GM19463 (cell line): Measurements from ENCODE around the gene SLC30A3.
"Not testable (repeated sequence)": the region's sequence is repeated elsewhere in the genome, so short reads cannot be mapped to it uniquely, and the experiment has no call there.

Experiments
- ATAC-seq: cut with Tn5 transposase; IDR thresholded peaks from one replicate; pipeline ENCODE4 v1.9.1; 2021; ENCODE audit warnings: mild to moderate bottlenecking, moderate library complexity; ENCODE audit not compliant: unreplicated experiment

SLC30A3 gene, protein sequence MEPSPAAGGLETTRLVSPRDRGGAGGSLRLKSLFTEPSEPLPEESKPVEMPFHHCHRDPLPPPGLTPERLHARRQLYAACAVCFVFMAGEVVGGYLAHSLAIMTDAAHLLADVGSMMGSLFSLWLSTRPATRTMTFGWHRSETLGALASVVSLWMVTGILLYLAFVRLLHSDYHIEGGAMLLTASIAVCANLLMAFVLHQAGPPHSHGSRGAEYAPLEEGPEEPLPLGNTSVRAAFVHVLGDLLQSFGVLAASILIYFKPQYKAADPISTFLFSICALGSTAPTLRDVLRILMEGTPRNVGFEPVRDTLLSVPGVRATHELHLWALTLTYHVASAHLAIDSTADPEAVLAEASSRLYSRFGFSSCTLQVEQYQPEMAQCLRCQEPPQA

DNA sequence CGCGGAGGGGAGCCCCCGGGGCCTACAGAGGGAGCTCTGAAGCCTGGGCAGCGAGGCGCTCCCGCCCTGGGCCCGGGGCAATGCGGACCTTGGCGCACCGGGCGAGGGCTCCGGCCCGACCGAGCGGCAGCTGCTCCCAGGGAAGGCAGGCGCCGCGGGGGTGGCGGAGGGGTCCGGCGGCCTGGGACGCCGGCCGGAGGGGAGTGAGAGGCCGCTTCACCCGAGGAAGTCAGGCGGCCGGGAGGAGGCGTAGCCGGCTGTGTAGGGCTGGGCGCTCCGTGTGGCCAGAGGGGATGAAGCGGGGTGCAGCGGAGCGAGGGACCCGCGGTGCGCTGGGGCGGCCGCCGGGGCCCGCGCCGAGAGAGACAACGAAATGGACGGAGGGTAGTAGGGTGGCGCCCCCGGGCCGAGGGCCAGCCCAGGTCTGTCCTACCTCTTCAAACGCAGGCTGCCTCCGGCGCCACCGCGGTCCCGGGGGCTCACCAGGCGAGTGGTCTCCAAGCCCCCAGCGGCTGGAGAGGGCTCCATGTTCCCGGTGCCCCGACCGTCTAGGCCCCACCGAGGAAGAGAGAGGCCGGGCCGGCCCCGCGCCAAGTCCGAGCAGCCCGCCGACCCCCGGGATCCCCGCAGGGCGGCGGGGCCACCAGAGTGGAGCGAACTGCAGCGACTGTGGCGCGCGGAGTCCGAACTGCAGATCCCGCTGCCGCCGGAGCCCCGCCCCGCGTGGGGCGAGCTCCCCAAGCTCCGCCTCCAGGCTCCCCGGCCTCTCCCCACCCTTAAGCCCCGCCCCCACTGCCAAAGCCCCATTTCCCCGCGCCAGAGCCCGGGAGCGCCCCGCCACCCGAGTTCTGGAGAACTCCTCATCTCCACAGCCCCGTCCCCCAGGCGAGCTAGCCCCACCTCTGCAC lies at the start of gene SLC30A3:
Gene SLC30A3 (minus strand): TSS at position 669 of the 908 bp plus-strand sequence. CDS start 141 bp downstream, at position 528.
- ATAC-seq: peak; percentile 50

DNA sequence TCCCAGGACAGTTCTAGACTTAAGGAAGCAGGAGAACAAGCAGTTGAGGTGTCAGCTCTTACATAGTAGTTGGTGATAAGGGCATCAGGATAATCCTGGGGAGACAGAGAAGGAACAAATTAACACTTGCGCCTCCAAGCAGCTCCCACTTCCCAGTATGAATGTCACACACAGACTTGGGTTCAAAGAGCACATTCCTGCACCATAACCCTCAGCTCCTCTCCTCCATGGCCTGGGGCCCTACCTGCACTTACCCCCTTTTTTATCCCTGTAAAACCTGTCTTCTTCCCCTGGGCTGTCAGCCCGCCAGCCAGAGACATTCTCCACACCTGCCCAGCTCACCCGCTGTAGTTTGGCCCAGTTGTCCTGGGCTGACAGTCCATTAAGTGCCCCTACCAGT lies 49.3 kb upstream of the SLC30A3 start:
- ATAC-seq: no peak

DNA sequence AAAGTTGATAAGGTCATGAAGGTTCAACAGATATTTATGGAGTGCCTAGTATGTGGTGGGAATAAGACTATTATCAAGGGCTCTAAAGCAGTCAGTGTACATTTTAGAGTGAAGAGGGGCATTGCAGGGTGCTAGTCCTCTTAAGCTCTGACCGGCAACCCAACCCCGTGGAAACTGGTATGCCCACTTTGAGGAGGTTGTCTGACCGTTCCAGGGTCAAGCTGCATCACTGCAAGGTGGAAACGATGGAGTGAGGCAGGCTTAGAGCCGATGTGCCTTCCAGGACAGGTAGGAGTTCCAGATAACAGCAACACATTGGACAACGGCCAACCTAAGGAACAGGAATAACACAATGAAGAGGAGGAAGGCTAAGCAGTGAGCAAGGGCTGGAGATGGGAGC lies 46.8 kb upstream of the SLC30A3 start:
- no peak for ATAC-seq

DNA sequence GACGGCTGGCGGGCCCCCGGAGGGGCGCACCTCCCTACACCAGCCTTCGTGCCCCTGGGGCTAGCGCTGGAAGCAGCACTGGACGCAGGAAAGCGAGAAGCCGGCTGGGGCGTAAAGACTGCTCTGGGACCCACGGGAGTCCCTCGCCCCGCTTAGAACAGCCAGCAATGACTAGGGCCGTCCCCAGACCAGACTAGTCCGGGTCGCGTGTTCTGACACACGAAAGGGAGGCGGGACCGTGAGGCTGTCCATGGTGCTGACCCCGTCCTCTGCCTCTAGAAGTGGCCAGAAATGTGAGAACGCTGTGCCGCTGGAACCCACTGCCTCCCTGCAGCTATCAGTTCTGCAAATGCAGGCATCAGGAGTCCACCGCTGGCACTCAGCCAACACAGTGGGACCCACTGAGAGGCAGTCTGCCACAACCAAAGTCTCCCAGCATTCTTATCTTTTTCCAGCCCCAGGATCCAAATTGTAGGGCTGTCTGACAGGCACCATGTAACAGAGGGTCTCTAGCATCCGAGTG lies 45.6 kb upstream of the SLC30A3 start, which contains the start of gene UCN:
Gene UCN (minus strand): TSS at position 87 of the 523 bp plus-strand sequence. CDS start 550 bp downstream, outside the sequence.
- ATAC-seq: no peak

DNA sequence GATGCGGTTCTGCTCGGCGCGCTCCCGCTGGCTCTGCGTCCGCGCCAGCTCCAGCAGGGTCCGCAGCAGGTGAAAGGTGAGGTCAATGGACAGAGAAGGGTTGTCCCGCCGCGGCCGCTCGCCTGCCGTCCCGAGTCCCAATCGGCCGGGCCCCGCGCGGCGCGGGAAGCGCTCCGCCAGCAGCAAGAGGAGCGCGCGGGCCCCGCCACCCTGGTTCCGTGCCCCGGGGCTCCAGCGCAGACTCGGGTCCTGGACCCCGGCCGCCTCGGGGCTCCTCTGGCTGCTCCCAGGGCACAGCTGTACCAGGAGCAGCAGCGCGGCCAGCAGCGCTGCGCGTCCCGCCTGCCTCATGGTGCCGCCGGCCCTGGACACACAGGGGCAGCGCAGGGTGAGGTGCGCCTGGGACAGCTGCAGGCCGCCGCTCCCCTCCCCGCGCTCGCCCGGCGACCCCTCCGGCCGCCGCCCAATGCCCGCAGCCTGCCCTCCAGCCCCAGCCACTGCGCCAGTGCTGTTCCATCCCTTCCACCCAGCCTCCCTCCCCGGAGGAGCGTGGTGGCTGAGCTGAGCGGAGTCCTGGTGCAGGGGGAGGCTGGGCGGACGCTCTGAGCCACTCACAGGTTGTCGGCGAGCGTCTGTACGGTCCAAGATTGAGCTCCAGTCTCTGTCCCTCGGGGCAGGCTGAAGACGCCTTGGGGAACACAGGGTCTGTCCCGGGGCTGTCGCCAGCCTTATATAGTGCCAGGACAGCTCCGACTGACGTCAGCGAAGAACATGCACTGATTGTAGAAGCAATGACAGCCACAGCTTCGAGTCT lies 44.9 kb upstream of the SLC30A3 start:
- no peak for ATAC-seq

DNA sequence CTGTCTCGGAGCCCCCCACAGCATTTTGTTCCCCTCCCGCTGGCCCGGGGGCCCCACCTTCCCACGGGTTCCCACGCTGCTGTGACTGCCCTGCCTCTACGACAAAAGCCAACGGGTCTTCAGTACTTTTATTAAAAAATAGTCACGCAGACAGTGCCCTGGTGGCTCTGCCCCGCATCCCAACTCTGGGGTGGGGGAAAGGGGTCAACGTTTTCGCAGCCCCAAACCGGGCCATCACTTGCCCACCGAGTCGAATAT lies 44.4 kb upstream of the SLC30A3 start:
- no peak for ATAC-seq

DNA sequence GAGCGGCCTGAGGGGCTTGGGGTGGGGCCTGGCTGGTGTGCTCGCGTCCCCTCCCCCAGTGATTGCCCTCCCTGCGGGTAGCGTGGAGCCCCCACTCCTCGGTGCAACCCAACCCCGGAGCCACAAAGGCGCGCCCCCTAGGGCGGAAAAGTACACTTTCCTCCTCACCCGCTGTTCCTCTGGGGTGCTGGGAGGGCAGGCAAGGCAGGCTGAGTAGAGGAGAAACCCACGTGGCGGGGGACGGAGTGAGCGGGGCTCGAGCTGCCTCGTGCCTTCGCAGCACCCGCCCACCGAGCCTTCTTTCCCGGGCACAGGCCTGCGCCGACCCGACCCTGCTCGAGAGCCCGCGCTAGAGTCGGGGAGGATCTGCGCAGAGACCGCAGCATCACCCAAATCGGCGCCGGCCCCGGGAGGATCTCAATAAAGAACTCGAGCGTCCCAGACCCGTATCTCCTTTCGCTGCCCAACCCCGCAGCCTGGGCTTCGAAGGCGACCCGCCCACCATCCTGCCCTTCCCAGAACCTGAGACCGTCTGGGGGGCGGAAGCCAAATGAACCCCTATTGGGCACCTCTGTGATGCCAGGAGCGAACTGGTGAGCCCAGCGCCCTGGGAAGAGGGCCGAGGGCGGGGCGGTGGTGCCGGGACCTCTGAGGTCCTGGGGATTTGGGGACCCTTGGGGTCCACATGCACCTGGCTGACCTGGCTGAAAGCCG lies 43.9 kb upstream of the SLC30A3 start:
- no peak for ATAC-seq

DNA sequence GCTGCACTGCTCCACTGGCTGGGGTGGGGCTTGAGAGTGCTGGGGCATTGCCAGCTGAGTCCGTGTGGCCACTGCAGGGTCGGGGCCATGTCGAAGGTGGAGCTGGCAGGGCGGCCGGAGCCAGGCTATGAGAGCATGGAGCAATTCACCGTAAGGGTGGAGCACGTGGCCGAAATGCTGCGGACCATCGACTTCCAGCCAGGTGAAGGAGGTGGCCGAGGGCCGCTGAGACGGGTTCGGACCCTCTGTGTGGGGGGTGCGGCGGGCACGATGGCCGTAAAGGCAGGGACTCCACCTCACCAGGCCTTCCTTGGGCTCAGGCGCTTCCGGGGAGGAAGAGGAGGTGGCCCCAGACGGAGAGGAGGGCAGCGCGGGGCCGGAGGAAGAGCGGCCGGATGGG lies 43.3 kb upstream of the SLC30A3 start:
- ATAC-seq: no peak

DNA sequence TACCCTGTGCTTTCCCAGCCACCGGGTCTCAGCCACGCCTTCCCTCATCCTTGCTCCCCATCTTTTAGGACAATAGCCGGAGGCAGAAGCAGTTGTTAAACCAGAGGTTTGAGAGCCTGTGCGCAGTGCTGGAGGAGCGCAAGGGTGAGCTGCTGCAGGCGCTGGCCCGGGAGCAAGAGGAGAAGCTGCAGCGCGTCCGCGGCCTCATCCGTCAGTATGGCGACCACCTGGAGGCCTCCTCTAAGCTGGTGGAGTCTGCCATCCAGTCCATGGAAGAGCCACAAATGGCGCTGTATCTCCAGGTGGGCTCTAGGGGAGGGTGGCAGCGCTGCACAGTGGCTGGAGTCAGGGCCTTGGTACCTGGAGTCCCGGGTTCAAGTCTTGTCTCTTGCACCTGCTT lies 42.7 kb upstream of the SLC30A3 start:
- ATAC-seq: no peak

DNA sequence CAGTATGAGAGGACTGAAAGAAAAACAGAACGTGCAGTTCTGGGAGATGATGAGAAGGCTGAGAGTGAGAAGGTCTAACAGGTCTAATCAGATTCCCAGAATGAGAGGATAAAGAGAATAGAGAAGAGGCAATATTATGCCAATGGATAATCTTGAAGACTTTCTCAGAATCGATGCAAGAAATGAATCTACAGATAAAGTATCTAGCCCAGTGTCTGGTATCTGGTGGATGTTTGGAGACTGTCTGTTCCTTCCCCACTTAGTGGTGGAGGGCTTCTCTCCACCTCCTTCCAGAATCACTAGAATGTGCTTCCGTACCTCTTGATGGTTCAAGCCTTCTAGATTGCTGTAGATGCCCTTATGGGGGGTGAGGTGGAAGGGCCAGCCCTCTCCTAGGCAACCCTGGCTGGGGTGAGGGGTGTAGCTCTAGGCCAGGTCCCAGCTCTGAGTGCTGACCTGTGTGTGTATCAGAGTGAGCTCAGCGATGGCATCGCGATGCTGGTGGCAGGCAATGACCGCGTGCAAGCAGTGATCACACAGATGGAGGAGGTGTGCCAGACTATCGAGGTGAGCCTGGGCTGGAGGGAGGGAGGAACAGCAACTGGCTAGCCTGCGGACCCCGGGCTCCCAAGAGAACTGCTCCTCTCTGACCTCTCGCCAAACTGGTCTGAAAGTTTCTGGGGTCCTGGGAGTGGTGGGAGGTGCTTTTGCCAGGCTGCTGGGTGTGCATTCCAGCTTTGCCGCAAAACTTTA lies 41.8 kb upstream of the SLC30A3 start:
- no peak for ATAC-seq

DNA sequence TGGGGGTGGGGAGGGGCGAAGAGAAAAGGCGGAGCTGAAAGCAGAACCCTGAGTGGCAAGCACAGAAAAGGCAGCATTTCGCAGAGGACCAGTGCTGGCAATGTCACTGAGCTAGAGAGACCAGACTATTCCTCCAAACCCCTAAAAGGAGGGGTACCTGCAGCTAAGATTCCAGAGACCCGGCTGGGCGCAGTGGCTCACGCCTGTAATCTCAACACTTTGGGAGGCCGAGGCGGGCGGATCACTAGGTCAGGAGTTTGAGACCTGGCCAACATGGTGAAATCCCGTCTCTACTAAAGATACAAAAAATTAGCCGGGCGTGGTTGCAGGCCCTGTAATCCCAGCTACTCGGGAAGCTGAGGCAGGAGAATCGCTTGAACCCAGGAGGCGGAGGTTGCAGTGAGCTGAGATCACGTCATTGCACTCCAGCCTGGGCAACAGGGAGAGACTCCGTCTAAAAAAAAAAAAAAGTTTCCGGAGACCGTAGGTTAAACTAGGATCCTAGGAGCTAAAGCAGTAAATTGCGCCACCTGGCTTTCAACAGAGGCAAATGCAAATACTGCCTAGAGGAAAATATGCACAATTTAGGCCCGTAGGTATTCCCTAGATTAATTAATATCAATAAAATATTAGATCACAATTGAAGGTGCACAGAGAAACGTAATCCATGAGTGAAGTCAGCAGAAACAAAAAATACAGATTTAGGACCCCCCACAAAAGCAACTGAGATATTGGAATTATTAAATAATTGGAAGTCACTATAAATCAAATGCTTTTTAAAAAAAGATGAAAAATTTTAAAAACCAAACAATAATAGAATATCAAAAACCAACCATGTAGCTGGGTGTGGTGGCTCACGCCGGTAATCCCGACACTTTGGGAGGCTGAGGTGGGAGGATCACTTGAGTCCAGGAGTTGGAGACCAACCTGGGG lies 40.5 kb upstream of the SLC30A3 start:
- no peak for ATAC-seq

DNA sequence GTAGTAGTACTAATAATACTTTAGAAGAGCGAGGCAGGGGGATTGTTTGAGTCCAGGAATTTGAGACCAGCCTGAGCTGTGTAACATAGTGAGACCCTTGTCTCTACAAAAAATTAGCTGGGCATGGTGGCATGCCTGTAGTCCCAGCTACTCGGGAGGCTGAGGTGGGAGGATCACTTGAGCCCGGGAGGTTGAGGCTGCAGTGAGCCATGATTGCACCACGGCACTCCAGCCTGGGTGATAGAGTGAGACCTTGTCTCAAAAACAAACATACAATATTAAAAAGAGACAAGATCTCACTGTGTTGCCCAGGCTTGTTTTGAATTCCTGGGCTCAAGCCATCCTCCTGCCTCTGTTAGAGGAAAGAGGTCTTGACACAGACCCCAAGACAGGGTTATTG lies 37.8 kb upstream of the SLC30A3 start:
- ATAC-seq: not testable (repeated sequence)

DNA sequence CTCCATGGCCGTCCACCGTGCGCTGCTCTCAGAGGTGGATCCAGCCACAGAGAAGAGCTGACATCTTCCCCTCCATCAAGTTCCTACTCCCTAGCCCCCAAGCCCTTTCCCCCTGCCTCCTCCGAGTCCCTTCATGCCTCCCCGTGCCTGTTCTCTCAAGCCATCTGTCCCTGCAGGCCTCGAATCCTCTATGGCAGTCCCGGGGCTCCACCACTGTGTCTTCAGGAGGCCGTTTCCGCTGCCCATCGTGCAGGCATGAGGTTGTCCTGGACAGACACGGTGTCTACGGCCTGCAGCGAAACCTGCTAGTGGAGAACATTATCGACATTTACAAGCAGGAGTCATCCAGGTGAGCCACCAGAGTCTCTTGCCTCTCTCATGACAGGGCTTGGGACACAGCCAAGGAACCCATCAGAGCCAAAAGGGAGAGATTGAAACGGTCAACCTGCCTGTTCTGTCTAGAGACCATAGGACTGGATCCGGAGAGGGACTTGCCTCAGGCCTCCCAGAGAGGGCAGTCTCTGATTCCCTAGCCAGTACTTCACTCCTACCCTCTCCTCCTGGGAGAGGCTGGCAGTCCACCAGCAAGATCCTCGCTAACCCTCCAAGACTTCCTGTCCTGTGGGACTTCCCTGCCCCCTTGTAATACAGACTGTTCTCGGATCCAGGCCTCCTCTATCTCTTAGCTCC lies 35.7 kb upstream of the SLC30A3 start:
- no peak for ATAC-seq

DNA sequence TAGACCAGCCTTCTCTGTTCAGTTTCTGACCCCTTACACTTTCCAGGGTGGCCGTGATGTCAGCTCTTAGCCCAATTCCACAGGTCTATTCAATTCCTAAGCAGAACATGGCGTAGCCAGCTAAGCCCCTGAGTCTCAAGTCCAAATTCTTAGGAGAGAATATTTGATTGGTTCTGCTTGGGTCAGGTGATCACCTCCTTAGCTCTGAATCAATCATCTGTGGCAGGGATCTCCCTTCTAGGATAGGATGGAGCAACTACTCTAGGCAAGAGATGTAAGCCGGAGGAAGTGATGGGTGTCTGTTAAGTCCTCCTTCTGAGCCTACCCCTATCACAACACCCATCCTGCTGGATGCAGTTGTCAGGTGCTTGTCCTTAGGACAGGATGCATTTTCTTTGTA lies 34.3 kb upstream of the SLC30A3 start:
- no peak for ATAC-seq

DNA sequence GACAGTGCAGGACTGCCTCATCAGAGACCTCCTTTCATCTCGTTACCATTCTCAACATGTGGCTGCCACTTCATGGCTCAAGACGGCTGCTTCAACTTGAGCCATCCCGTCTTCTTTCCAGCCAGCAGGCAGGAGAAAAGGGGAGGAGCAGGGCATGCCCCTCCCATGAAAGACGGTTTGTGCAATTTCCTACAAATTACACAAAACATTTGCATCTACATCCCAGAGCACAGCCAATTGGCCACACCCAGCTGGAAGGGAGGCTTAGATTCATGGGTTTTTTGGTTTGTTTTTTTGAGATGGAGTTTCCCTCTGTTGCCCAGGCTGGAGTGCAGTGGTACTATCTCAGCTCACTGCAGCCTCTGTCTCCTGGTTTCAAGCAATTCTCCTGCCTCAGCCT lies 33.6 kb upstream of the SLC30A3 start:
- no peak for ATAC-seq

DNA sequence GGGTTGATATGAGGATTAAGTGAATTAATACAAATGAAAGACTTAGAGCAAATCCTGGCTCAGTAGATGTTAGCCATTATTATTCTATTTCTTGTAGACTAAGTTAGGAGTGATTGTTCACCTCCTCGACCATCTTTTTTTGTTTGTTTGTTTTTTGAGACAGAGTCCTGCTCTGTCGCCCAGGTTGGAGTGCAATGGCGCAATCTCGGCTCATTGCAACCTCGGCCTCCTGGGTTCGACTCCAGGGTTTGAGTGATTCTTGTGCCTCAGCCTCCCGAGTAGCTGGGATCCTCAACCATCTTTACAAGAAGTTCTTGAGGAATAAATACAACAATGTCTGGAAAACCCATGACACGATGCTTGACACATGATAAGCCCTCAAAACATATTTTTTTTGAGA lies 32.1 kb upstream of the SLC30A3 start:
- no peak for ATAC-seq

DNA sequence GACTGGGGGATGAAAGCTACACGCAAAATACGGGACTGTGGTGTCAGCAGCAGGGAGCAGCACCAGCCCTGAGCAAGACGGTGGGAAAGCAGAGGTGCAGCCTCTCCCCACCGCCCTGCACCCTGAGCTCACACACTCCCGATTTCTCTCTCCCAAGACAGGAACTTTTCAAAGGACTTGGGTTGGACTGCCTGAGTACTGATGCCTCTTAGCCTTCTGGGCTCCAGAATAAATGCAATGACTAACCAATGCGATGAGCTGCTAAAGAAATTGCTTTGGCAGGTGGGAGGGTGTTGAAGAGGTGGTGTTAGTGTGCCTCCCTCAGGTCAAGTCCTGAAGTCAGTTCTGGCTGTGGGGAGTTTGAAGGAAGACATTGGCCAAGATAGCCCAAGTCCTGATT lies 29.0 kb upstream of the SLC30A3 start:
- ATAC-seq: no peak

DNA sequence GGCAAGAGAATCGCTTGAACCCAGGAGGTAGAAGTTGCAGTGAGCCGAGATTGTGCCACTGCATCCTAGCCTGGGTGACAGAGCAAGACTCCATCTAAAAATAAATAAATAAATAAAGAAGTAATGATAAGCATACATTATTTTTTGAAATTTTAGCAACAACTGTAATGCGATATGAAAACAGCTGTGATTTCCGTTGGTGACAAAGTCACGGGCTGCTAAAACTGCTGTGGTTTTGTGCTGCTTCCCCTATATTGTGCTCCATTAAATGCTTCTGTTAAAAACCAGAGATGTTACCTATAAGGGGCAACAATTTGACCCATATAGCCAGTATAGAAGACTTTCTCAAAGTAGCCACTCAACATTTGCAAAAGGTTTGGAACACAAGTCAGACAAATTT lies 27.7 kb upstream of the SLC30A3 start:
- no peak for ATAC-seq
